ENCODE data around the gene ERBIN.
"Not testable (repeated sequence)": the region's sequence is repeated elsewhere in the genome, so short reads cannot be mapped to it uniquely, and the experiment has no call there.

Gene ERBIN

GRCh38 chr5:65907135-65907534 lies 19.2 kb upstream of the ERBIN start:
- H3K4me3 ChIP-seq (ENCODE audit: low read depth, low read length): no peak overlapping the region
- no peak for DNase-seq (ENCODE audit: low read depth)
- no peak for TF ChIP-seq CTCF (IDR thresholded peaks at IDR 0.05; ENCODE audit: low read depth, low read length, missing control alignments)

GRCh38 chr5:65910711-65911110 lies 15.7 kb upstream of the ERBIN start:
- no peak for TF ChIP-seq CTCF (IDR thresholded peaks at IDR 0.05; ENCODE audit: low read depth, low read length, missing control alignments)
- no peak overlapping the region for H3K4me3 ChIP-seq (ENCODE audit: low read depth, low read length)
- DNase-seq (ENCODE audit: low read depth): no peak

- H3K4me3 ChIP-seq (ENCODE audit: low read depth, low read length): no peak overlapping the region
- TF ChIP-seq CTCF (IDR thresholded peaks at IDR 0.05; ENCODE audit: low read depth, low read length, missing control alignments): no peak
- DNase-seq (ENCODE audit: low read depth): no peak
Measured at GRCh38 chr5:65912311-65912710, 14.1 kb upstream of the ERBIN start.

- TF ChIP-seq CTCF (IDR thresholded peaks at IDR 0.05; ENCODE audit: low read depth, low read length, missing control alignments): no peak
- no peak overlapping the region for H3K4me3 ChIP-seq (ENCODE audit: low read depth, low read length)
- DNase-seq (ENCODE audit: low read depth): no peak
Measured at GRCh38 chr5:65913519-65913918, 12.9 kb upstream of the ERBIN start.

GRCh38 chr5:65914641-65915196 lies 11.7 kb upstream of the ERBIN start:
- no peak for DNase-seq (ENCODE audit: low read depth)
- no peak overlapping the region for H3K4me3 ChIP-seq (ENCODE audit: low read depth, low read length)
- TF ChIP-seq CTCF (IDR thresholded peaks at IDR 0.05; ENCODE audit: low read depth, low read length, missing control alignments): no peak

GRCh38 chr5:65915661-65916060 lies 10.7 kb upstream of the ERBIN start:
- H3K4me3 ChIP-seq (ENCODE audit: low read depth, low read length); DNase-seq (ENCODE audit: low read depth): not testable (repeated sequence)

GRCh38 chr5:65916066-65916465 lies 10.3 kb upstream of the ERBIN start:
- H3K4me3 ChIP-seq (ENCODE audit: low read depth, low read length): no peak overlapping the region
- no peak for DNase-seq (ENCODE audit: low read depth)
- no peak for TF ChIP-seq CTCF (IDR thresholded peaks at IDR 0.05; ENCODE audit: low read depth, low read length, missing control alignments)
